NCI-H146 treated with DMSO at 0.1 percent for 48 hours (cell line): Measurements from ENCODE around the gene CPSF3.
"Not testable (repeated sequence)": the region's sequence is repeated elsewhere in the genome, so short reads cannot be mapped to it uniquely, and the experiment has no call there.

Source experiments
- DNase-seq: peaks from one replicate; lab custom pipeline; 2025; ENCODE audit not compliant: unreplicated experiment; lab: John Stamatoyannopoulos, UW

The CPSF3 gene

GRCh38 chr2:9498210-9498609 is 74.8 kb downstream of the CPSF3 start:
- no peak for DNase-seq

- DNase-seq = no peak
Measured at GRCh38 chr2:9508931-9509330, 85.5 kb downstream of the CPSF3 start.

GRCh38 chr2:9513946-9514345 is 90.5 kb downstream of the CPSF3 start:
- not testable (repeated sequence) for DNase-seq

GRCh38 chr2:9517118-9517782 is 93.8 kb downstream of the CPSF3 start:
- no peak for DNase-seq

- DNase-seq = no peak
Measured at GRCh38 chr2:9518163-9518562, 94.7 kb downstream of the CPSF3 start.

- DNase-seq = no peak
Measured at GRCh38 chr2:9518780-9519179, 95.3 kb downstream of the CPSF3 start.

- no peak for DNase-seq
Measured at GRCh38 chr2:9519250-9519649, 95.8 kb downstream of the CPSF3 start.
